H54 (cell line): ENCODE data around the gene PLOD2.

Source experiments
- DNase-seq: peaks from one replicate; pipeline ENCODE4 v3.0.0; 2011; ENCODE audit warnings: low spot score, mixed read lengths; ENCODE audit not compliant: insufficient read length
- FAIRE-seq: peaks from 3 replicates; lab custom pipeline; 2011; peaks lifted over from hg19 to GRCh38; lab: Jason Lieb, UNC
- POLR2A ChIP-seq: IDR thresholded peaks from 2 replicates; pipeline ENCODE4 v1.6.1; 2011; ENCODE audit warnings: low read depth, mild to moderate bottlenecking, low read length

The PLOD2 gene

DNA sequence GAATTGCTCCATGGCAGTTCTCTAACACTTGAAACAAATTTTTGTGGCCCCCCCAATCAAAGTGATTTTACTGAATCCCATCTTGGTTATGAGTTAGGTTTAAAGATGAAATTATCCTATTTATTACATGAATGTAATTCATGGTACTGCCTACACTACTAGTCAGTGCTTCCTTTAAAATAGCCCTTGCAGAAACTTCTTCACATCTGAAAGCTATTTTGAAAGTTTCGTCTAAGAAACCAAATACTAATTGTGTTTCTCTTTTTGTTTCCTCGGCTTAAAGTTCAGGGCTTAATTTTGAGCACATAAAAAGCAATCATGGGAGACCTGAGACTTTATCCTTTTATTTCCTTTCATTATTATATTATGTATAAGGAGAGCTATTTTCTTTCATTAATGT lies 72.1 kb downstream of the PLOD2 start:
- FAIRE-seq (no peak), DNase-seq (no peak)
- TF ChIP-seq POLR2A: no peak

GRCh38 chr3:146087116-146087515 lies 73.9 kb downstream of the PLOD2 start:
- DNase-seq (no peak), FAIRE-seq (no peak)
- TF ChIP-seq POLR2A: no peak

GRCh38 chr3:146086211-146086610 lies 74.8 kb downstream of the PLOD2 start:
- FAIRE-seq: no peak
- DNase-seq: no peak
- TF ChIP-seq POLR2A: no peak

DNA sequence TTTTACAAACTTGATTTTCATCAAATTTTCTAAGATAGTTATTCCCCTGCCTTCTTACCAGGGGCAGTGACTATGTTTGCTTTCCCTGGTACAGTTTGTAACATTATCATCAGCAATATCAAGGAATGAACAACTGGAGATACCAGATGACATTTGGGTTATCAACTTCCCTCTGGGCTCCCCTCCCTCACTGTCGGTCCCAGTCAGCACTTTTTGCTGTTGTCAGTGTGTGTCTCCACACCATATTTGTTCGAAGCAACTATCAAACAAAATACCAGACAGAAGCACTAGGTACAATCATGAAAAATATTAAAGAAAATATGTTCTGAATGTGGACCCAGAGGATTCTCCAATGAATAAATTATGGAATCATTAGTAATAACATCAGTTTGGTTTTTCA lies 75.3 kb downstream of the PLOD2 start:
- FAIRE-seq (no peak), DNase-seq (no peak)
- no peak for TF ChIP-seq POLR2A

DNA sequence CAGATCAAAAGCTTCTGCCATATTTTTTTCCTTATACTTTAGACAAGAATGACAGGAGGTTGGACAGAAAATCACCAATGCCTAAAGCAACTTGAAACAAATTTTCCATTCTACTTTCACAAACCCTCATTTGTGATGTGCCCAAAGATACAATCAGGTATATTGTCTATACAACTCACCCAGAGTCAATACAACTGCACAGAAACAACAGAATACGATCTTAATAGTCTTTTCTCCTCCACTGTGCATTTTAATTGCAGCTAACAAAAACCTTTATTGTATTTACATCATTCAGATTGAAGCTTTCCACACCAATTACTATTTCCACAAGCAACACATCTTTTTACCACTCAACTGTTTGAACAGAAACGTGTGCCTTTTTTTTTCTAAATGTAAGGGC lies 80.4 kb downstream of the PLOD2 start:
- DNase-seq (no peak), FAIRE-seq (no peak)
- TF ChIP-seq POLR2A: no peak

DNA sequence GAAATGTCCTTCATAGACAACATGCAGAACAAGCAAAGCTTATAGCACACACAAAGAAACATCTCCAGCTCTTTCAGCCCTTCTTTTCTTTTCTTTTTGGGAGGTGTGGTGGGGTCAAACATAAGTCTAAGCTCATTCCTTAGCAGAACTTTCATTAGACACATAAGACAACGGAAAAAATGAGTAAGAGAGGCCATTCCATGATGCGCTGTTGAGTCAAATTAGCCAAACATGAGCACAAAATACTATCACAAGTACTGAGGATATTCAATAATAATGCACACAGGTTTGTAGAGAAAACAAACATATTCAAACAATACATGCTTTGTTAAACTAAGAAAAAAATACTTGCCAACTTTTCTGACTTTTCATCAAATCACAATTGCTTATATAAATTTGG lies 83.0 kb downstream of the PLOD2 start:
- peak; percentile 52 for FAIRE-seq
- DNase-seq: no peak
- no peak for TF ChIP-seq POLR2A

- FAIRE-seq (peak; percentile 38), DNase-seq (no peak)
- TF ChIP-seq POLR2A: no peak
Measured at GRCh38 chr3:146077181-146077580, 83.8 kb downstream of the PLOD2 start.

DNA sequence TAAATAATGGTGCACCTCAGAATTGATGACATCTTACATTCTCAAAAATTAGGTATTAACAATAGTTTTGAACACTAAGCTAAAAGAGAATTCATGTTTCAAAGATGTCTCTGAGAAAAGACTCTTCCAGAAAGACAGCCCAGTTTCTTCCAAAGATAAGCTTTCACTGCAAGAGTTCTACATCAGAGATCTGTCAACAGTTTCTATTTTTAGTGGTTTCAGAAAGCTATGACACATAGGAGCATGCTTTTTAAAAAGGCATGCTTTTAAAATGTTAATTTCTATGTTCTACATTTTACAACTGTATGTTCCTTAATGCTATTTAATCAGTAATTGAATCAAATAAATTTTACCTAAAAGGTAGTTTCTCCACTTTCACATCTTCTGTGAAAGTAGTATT lies 88.2 kb downstream of the PLOD2 start:
- TF ChIP-seq POLR2A: no peak
- no peak for FAIRE-seq
- DNase-seq: no peak

DNA sequence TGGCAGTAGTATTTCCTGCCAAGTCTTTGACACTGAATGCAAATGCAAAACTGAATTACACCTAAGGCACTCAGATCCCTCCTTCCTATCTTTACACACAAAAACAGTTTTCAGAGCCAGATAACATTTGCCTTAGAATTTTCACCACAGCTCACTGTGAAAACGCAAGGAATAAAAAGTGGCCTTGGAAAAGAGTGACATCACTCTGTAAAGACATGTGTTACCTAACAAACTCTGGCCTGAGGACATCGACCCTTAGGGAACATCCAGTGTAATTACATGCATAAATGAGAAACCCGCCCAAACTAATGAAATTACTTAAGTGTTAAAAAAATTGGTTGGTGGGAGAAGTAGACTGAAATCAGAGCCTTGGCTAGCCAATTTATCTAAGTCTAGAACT lies 88.9 kb downstream of the PLOD2 start:
- no peak for TF ChIP-seq POLR2A
- FAIRE-seq: no peak
- no peak for DNase-seq

DNA sequence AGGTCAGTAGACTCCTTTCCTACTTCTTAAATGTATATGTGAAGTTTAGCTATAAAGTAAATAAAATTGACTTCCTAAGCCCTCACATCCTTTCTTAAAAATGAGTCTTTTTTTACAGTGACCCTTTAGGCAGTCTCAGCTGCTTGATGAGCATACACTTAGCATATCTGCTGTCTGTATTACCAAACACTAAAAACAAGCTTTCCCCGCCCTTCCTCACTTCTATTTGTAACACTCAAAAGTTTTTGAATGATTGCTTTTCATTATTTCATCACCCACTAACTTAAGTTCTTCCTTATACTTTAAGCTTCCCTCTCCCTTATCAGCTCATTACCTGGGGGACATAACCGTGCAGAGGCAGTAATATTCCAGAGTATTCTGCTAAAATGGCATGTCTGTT lies 89.4 kb downstream of the PLOD2 start:
- DNase-seq (no peak), FAIRE-seq (no peak)

GRCh38 chr3:146067048-146067447 lies 93.9 kb downstream of the PLOD2 start:
- no peak for DNase-seq
- no peak for TF ChIP-seq POLR2A
- peak; percentile 87 for FAIRE-seq

More for the DNA sequence above, 89.4 kb downstream of the PLOD2 start:
- TF ChIP-seq POLR2A: no peak

DNA sequence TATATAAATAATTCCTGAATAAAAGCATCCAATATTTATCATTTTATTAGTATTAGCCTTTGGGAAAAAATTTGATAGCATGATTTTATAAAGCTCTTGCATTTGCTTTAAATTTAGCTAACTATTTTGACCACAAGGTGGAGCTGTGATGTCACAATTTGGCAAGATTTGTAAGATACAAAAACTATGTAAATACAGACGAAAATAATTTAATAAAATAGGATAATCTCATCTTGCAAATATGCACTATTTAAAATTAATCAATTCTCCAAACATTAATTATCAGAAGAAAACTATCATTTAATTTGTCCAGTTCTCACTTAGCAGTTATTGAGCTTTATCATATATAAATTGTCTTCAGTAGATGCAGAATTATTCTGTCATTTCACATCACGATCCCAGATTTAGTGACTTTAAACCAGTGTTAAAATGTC lies 95.4 kb downstream of the PLOD2 start:
- FAIRE-seq (no peak), DNase-seq (no peak)
- TF ChIP-seq POLR2A: no peak

GRCh38 chr3:146058241-146058640 lies 102.7 kb downstream of the PLOD2 start:
- no peak for TF ChIP-seq POLR2A
- FAIRE-seq (no peak), DNase-seq (no peak)

- no peak for FAIRE-seq
Measured at GRCh38 chr3:146052791-146053310, 108.1 kb downstream of the PLOD2 start.

DNA sequence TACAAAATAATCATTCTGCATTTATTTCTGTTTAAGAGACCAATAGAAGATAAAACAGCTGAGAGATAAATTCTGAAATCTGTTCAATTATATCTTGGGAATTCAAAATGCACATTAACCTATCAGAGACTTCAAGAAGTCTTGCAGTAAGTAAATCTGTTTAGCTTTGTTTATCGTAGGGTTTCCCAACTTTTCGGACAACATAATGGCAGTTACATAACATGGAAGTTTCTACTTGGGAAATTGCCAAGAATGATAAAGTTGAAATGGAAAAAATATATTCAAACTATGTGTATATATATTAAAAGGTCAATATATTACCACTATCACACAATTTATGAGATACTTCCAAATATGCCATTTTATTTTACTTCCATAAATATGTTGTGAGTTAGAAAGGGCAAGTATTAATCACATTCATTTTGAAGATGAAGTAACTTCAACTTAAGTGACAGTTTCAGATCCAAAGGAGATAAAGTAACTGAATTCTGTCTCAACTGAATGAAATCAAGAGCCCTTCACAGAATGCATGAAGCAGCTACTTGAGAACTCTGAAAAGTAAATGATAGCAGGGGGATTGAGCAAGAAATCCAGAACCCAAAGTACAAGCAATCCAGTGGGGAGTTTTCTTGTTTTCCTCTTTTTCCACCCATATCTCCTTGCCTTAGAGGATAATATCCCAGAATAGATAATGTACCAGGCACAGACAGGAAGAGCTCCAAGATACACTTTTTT lies 108.8 kb downstream of the PLOD2 start:
- FAIRE-seq (no peak), DNase-seq (no peak)
- TF ChIP-seq POLR2A: no peak

More at GRCh38 chr3:146052791-146053310, 108.1 kb downstream of the PLOD2 start:
- DNase-seq: no peak
- TF ChIP-seq POLR2A: no peak
